ENCODE results near the gene TXN2.
"Not testable (repeated sequence)": the region's sequence is repeated elsewhere in the genome, so short reads cannot be mapped to it uniquely, and the experiment has no call there.

Gene TXN2

GRCh38 chr22:36455571-36456463 is 25.6 kb downstream of the TXN2 start:
- TF ChIP-seq, protein P1, sequence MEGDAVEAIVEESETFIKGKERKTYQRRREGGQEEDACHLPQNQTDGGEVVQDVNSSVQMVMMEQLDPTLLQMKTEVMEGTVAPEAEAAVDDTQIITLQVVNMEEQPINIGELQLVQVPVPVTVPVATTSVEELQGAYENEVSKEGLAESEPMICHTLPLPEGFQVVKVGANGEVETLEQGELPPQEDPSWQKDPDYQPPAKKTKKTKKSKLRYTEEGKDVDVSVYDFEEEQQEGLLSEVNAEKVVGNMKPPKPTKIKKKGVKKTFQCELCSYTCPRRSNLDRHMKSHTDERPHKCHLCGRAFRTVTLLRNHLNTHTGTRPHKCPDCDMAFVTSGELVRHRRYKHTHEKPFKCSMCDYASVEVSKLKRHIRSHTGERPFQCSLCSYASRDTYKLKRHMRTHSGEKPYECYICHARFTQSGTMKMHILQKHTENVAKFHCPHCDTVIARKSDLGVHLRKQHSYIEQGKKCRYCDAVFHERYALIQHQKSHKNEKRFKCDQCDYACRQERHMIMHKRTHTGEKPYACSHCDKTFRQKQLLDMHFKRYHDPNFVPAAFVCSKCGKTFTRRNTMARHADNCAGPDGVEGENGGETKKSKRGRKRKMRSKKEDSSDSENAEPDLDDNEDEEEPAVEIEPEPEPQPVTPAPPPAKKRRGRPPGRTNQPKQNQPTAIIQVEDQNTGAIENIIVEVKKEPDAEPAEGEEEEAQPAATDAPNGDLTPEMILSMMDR (IDR thresholded peaks at IDR 0.05; ENCODE audit: unreplicated experiment in 3 of 3) = no peak
- H3K4me1 Mint-ChIP-seq = peaks cover 24% of the 10 kb centered on the region
- H3K27ac Mint-ChIP-seq = peak overlapping the region; percentile 79 to 89 (median 79)
- no peaks in the 10 kb centered on the region for H3K9me3 Mint-ChIP-seq
- H3K27me3 Mint-ChIP-seq (ENCODE audit: low read depth) = peaks cover 3% of the 10 kb centered on the region
- H3K36me3 Mint-ChIP-seq (ENCODE audit: low read depth) = no peaks in the 10 kb centered on the region
- peak overlapping the region; percentile 71 to 76 (median 75) for H3K4me3 Mint-ChIP-seq

DNA sequence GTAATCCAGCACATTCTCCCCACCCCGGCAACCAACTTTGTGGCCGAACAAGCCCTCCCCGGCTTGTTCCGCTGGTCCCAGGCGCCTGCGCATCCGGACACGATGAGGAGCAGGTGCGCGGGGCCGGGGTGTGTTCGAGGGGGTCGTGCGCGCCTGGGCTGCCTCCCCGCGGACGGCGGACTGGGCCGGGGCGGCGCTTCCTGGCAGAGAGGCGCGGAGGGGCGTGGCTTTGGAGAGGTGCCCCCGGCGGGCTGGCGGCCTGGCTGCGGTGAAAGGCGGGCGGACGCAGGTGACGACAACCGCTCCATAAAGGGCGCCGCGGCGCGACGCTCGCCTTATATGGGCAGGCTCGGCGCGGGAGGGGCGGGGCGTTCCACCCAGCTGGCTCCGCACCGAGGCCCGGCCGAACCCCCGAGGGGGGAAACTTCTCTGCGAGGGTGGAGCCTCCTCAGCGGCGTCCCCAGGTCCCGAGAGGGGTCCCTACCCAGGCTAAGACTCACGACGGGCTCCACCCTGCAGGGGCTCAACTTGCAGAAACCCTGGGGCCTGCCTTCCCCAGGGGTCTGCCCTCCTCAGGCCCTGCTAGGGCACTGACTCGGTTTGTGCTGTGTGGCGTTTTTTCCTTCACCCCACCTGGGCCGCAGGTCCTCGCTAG is 26.4 kb downstream of the TXN2 start:
- Mint-ChIP-seq H3K27me3 (ENCODE audit: low read depth) (peaks cover 3% of the 10 kb centered on the region), H3K4me1 (peaks cover 24% of the 10 kb centered on the region), H3K36me3 (ENCODE audit: low read depth) (no peaks in the 10 kb centered on the region), H3K27ac (peak overlapping the region; percentile 79 to 89 (median 79)), H3K9me3 (no peaks in the 10 kb centered on the region), H3K4me3 (peak overlapping the region; percentile 75 to 76 (median 76))
- TF ChIP-seq, protein P1 (IDR thresholded peaks at IDR 0.05; ENCODE audit: unreplicated experiment in 3 of 3) = no peak

DNA sequence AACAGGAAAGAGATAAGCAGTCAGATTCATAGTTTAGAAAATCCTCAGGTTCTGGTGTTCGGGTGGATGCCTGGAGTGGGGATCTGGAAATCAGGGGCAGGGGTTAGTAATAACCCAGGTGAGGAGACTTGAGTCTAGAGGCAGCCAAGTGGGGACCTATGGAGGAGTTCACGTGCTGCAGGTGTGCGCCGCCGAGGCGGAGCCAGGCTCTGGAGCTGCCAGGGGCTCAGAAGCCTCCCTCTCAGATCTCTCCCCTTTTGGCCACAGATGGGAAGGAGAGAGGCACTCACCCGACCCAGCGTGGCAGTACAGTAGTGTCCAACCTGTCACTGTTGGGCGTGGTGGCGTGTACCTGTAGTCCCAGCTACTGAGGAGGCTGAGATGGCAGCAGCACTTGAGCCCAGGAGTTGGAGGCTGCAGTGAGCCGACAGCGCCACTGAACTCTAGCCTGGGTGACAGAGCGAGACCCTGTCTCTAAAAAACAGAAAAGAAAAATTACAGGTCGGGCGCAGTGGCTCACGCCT is 27.5 kb downstream of the TXN2 start:
- no peaks in the 10 kb centered on the region for H3K9me3 Mint-ChIP-seq
- peaks cover 22% of the 10 kb centered on the region for H3K4me1 Mint-ChIP-seq
- H3K27me3 Mint-ChIP-seq (ENCODE audit: low read depth) = peaks cover 3% of the 10 kb centered on the region
- peak overlapping the region in 2 of 3 experiments; percentile 44 to 67 for H3K27ac Mint-ChIP-seq
- TF ChIP-seq, protein P1 (IDR thresholded peaks at IDR 0.05; ENCODE audit: unreplicated experiment in 3 of 3) = no peak
- no peaks in the 10 kb centered on the region for H3K36me3 Mint-ChIP-seq (ENCODE audit: low read depth)
- H3K4me3 Mint-ChIP-seq = peak overlapping the region; percentile 43 to 63 (median 57)

GRCh38 chr22:36452978-36453607 is 28.3 kb downstream of the TXN2 start:
- H3K9me3 Mint-ChIP-seq; H3K36me3 Mint-ChIP-seq (ENCODE audit: low read depth); H3K27me3 Mint-ChIP-seq (ENCODE audit: low read depth): not testable (repeated sequence)
- H3K4me1 Mint-ChIP-seq = peaks cover 22% of the 10 kb centered on the region
- H3K27ac Mint-ChIP-seq = peak overlapping the region in 2 of 3 experiments; percentile 60 to 67
- peak overlapping the region; percentile 61 to 78 (median 66) for H3K4me3 Mint-ChIP-seq

DNA sequence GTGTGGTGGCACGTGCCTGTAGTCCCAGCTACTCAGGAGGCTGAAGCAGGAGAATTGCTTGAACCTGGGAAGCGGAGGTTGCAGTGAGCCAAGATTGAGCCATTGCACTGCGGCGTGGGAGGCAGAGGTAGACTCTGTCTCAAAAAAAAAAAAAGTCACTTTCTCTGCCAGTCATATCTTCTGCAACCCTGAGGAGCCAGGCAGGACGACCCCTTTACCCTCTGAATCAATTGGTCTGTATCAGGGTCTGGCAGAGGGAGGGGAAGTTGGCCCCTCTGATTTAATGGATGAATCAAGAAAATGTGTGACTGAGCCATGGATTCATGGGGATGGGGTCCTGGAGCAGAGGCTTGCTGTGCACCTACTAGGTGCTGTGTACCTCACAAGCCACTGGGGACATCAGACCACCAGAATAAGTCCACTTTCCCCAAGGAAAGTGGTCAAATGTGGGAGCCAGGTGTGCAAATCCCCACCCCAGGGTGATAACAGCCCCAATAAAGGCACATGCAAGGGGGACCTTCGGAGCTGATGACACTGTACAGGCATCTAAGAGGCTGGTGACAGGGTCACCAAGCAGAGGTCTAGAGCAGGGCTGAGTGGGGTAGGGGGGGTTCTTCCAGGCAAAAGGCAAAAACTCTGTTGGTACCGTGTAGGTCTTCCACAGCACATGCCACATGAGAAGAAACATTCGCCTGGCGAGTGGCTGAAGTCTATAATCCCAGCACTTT is 29.0 kb downstream of the TXN2 start:
- Mint-ChIP-seq H3K4me3 (no peak overlapping the region), H3K27ac (peak overlapping the region in 2 of 3 experiments; percentile 72 to 73), H3K36me3 (ENCODE audit: low read depth) (no peaks in the 10 kb centered on the region), H3K9me3 (no peaks in the 10 kb centered on the region), H3K4me1 (peaks cover 22% of the 10 kb centered on the region), H3K27me3 (ENCODE audit: low read depth) (peaks cover 3% of the 10 kb centered on the region)
- TF ChIP-seq, protein P1 (IDR thresholded peaks at IDR 0.05; ENCODE audit: unreplicated experiment in 3 of 3) = no peak

- not testable (repeated sequence) for H3K4me3 Mint-ChIP-seq; H3K9me3 Mint-ChIP-seq; H3K27me3 Mint-ChIP-seq (ENCODE audit: low read depth); H3K36me3 Mint-ChIP-seq (ENCODE audit: low read depth)
- peak overlapping the region in 1 of 3 experiments; percentile 73 for H3K27ac Mint-ChIP-seq
- peaks cover 17% of the 10 kb centered on the region for H3K4me1 Mint-ChIP-seq
These were observed 30.5 kb downstream of the TXN2 start for GRCh38 chr22:36450923-36451322.

Measured in nephron (organoid).